Measurements from ENCODE around the gene ZNF248.

DNA sequence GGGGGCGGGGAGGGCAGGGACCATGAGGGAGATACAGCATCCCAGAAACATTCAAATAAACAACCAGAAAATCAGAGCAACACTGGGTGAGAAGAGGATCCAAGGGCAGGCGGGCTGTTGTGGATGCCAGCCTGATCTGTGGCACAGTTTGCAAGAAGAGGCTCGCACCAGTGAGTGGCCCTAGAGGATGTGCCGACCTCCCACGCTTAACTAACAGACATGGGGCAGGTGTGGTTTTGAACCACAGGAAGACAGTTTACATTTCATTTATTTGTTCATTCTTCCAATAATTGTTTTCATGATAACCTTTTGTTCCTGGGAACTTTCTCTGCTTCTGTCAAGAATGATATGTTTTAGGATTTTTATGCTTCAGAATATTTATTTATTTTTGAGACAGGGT is 115.6 kb downstream of the ZNF248 start:
- TF ChIP-seq ZNF565 (CRISPR knock-in tag; conservative IDR thresholded peaks at IDR 0.05; ENCODE audit: low read depth), result no peak
- TF ChIP-seq ZFP30 (CRISPR knock-in tag; IDR thresholded peaks at IDR 0.05), result no peak
- TF ChIP-seq, protein P1, sequence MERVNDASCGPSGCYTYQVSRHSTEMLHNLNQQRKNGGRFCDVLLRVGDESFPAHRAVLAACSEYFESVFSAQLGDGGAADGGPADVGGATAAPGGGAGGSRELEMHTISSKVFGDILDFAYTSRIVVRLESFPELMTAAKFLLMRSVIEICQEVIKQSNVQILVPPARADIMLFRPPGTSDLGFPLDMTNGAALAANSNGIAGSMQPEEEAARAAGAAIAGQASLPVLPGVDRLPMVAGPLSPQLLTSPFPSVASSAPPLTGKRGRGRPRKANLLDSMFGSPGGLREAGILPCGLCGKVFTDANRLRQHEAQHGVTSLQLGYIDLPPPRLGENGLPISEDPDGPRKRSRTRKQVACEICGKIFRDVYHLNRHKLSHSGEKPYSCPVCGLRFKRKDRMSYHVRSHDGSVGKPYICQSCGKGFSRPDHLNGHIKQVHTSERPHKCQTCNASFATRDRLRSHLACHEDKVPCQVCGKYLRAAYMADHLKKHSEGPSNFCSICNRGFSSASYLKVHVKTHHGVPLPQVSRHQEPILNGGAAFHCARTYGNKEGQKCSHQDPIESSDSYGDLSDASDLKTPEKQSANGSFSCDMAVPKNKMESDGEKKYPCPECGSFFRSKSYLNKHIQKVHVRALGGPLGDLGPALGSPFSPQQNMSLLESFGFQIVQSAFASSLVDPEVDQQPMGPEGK (CRISPR knock-in tag; IDR thresholded peaks at IDR 0.05; ENCODE audit: borderline replicate concordance), result no peak
- TF ChIP-seq, protein P2, sequence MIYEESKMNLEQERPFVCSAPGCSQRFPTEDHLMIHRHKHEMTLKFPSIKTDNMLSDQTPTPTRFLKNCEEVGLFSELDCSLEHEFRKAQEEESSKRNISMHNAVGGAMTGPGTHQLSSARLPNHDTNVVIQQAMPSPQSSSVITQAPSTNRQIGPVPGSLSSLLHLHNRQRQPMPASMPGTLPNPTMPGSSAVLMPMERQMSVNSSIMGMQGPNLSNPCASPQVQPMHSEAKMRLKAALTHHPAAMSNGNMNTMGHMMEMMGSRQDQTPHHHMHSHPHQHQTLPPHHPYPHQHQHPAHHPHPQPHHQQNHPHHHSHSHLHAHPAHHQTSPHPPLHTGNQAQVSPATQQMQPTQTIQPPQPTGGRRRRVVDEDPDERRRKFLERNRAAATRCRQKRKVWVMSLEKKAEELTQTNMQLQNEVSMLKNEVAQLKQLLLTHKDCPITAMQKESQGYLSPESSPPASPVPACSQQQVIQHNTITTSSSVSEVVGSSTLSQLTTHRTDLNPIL (CRISPR knock-in tag; IDR thresholded peaks at IDR 0.05; ENCODE audit: low read depth), result no peak
- no peak for TF ChIP-seq CSDC2 (CRISPR knock-in tag; IDR thresholded peaks at IDR 0.05)
- TF ChIP-seq RARB (CRISPR knock-in tag; IDR thresholded peaks at IDR 0.05), result no peak
- TF ChIP-seq ZFP3 (CRISPR knock-in tag; IDR thresholded peaks at IDR 0.05), result no peak
- TF ChIP-seq, protein P3, sequence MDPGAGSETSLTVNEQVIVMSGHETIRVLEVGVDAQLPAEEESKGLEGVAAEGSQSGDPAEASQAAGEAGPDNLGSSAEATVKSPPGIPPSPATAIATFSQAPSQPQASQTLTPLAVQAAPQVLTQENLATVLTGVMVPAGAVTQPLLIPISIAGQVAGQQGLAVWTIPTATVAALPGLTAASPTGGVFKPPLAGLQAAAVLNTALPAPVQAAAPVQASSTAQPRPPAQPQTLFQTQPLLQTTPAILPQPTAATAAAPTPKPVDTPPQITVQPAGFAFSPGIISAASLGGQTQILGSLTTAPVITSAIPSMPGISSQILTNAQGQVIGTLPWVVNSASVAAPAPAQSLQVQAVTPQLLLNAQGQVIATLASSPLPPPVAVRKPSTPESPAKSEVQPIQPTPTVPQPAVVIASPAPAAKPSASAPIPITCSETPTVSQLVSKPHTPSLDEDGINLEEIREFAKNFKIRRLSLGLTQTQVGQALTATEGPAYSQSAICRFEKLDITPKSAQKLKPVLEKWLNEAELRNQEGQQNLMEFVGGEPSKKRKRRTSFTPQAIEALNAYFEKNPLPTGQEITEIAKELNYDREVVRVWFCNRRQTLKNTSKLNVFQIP (CRISPR knock-in tag; IDR thresholded peaks at IDR 0.05; ENCODE audit: borderline replicate concordance, low read depth), result no peak
- no peak for TF ChIP-seq TOX (CRISPR knock-in tag; IDR thresholded peaks at IDR 0.05; ENCODE audit: borderline replicate concordance)
- TF ChIP-seq, protein P4, sequence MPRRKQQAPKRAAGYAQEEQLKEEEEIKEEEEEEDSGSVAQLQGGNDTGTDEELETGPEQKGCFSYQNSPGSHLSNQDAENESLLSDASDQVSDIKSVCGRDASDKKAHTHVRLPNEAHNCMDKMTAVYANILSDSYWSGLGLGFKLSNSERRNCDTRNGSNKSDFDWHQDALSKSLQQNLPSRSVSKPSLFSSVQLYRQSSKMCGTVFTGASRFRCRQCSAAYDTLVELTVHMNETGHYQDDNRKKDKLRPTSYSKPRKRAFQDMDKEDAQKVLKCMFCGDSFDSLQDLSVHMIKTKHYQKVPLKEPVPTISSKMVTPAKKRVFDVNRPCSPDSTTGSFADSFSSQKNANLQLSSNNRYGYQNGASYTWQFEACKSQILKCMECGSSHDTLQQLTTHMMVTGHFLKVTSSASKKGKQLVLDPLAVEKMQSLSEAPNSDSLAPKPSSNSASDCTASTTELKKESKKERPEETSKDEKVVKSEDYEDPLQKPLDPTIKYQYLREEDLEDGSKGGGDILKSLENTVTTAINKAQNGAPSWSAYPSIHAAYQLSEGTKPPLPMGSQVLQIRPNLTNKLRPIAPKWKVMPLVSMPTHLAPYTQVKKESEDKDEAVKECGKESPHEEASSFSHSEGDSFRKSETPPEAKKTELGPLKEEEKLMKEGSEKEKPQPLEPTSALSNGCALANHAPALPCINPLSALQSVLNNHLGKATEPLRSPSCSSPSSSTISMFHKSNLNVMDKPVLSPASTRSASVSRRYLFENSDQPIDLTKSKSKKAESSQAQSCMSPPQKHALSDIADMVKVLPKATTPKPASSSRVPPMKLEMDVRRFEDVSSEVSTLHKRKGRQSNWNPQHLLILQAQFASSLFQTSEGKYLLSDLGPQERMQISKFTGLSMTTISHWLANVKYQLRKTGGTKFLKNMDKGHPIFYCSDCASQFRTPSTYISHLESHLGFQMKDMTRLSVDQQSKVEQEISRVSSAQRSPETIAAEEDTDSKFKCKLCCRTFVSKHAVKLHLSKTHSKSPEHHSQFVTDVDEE (CRISPR knock-in tag; IDR thresholded peaks at IDR 0.05), result no peak
- TF ChIP-seq ARNTL (CRISPR knock-in tag; IDR thresholded peaks at IDR 0.05; ENCODE audit: borderline replicate concordance, low read depth), result no peak
